ENCODE data around the gene SRD5A1.

Gene SRD5A1

GRCh38 chr5:6713274-6714225 is 80.3 kb downstream of the SRD5A1 start, which contains the start of gene TENT4A:
Gene TENT4A (plus strand): TSS chr5:6713432. CDS start chr5:6713984, 552 bp downstream.
- no peak for TF ChIP-seq GATA3 (IDR thresholded peaks at IDR 0.05; ENCODE audit: low read depth, low read length)
- no peak for TF ChIP-seq GATA2 (IDR thresholded peaks at IDR 0.05; ENCODE audit: low read depth, low read length)

DNA sequence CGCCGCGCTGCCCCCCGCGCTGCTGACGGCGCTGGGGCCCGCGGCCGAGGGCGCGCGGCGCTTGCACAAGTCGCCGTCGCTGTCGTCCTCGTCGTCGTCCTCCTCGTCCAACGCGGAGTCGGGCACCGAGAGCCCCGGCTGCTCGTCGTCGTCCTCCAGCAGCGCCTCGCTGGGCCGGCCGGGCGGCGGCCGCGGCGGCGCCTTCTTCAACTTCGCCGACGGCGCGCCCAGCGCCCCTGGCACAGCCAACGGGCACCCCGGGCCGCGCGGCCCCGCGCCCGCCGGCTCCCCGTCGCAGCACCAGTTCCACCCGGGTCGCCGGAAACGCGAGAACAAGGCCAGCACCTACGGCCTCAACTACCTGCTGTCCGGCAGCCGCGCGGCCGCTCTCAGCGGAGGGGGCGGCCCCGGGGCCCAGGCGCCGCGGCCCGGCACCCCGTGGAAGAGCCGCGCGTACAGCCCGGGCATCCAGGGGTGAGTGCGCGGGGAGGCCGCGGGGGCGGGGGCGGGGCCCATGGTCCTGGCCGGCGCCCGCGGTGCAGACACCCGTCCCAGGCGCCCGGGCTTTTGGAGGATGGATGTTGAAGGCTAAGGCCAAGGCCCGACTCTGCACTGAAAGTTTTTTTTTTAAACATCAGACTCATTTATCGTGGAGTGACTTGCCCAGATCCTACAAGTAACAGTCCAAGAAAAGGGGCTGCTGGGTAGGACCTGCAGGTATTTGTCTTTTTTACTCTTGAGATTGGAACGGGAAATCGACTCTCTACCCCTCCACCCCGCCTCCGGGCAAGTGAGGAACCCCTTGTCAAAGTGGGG is 81.2 kb downstream of the SRD5A1 start:
- TF ChIP-seq GATA3 (IDR thresholded peaks at IDR 0.05; ENCODE audit: low read depth, low read length): no peak
- TF ChIP-seq GATA2 (IDR thresholded peaks at IDR 0.05; ENCODE audit: low read depth, low read length): no peak

DNA sequence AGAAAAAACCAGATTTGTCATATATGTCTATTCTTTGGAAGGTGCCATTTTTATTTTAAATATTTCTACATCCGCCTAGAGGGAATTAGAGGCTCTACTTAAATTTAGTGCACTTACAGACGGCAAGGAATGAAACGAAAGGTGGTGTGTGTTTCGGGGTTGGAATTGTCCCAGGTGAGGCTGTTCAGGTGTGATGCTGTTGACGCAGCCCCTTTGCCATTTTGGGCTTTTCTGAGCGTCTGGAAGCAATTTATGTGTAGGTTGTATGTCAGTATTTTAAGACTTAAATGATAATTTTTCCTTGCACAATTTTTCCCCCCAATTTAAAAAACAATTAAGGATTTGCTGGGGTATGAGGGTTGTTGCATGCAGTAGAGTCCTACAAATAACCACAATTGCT is 82.0 kb downstream of the SRD5A1 start:
- TF ChIP-seq GATA3 (IDR thresholded peaks at IDR 0.05; ENCODE audit: low read depth, low read length): no peak
- no peak for TF ChIP-seq GATA2 (IDR thresholded peaks at IDR 0.05; ENCODE audit: low read depth, low read length)

DNA sequence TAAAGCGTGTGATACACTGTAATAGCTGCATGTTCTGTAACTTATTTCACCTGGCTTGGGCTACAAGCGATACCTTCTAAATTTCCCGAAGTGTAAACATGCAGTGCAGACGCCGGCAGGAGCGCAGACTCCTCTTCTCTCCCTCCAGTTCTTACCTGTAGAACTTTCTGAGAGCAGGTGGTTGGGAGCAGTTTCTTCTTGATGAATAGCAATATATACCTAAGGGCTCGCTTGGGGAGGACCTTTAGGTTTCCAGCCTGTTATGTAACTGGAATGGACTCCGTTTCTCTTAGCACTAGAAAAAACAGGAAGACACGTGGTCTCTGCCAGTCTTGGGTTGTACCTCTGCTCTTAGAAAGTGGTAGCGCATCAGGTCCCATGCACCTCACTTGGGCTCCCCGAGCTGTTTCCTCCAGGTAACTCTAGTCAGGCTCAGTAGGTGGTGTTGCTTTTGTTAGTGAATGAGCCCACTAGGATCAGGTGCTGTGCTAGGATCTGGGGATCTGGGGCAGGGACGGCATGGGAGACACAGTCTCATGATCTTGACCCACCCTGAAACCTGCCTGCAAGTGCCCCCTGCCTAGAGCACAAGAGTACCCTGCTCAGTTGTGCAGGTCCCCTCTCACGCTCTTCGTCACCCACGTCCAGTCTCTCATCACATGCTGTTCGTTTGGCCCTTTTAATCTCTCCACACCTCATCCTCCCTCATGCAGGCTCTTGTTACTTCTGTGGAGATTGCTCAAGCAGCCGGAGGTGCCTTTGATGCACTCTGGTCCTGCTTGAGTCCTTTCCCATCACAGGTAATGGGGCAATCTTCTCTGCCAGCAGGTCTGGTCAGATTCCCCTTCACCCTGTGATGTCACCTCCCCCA is 82.8 kb downstream of the SRD5A1 start:
- TF ChIP-seq GATA3 (IDR thresholded peaks at IDR 0.05; ENCODE audit: low read depth, low read length) (no peak), GATA2 (IDR thresholded peaks at IDR 0.05; ENCODE audit: low read depth, low read length) (no peak)

DNA sequence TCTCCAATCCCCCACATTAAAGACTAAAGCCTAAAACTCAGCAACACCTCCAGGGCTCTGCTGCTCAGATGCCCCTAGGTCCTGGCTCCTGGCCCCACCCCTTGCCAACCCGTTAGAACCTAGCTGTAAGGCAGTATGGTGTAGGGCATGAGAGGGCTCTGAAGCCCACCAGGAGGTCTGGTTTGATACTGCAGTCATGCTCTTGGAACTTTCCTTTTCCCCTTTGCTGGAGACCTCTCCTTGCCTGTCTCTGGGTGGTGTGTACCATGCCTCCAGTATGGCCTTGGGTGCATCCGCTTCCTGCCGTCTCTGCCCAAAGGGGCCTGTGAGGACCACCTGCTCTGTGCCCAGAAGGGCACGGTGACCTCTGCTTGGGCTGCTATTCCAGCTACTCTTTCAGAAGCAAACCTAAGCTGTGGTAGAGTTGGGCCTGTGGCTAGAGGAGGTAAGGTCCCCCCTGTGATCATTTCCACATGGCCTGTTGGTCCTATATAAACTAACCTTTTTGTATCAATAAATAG is 83.4 kb downstream of the SRD5A1 start:
- no peak for TF ChIP-seq GATA3 (IDR thresholded peaks at IDR 0.05; ENCODE audit: low read depth, low read length)
- no peak for TF ChIP-seq GATA2 (IDR thresholded peaks at IDR 0.05; ENCODE audit: low read depth, low read length)

DNA sequence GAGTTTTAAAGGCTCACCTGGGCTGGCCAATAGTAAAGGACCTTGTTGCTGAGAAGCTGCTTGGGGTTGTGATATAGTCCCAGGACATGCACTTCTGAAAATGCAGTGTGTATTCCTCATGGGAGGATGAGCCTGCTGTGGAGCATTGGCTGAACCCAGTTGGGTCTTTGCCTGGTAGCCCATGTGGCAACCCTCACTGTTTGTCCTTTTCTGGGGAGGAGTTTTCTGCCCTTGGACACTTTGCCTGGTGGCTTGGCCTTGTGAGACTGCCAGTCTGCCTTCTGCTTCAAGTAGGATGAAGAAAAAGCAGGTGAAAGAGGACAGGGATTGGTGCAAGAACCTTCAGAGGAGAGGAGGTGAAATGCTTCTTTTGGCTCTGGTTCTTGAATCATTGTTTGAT is 84.0 kb downstream of the SRD5A1 start:
- TF ChIP-seq GATA3 (IDR thresholded peaks at IDR 0.05; ENCODE audit: low read depth, low read length): no peak

DNA sequence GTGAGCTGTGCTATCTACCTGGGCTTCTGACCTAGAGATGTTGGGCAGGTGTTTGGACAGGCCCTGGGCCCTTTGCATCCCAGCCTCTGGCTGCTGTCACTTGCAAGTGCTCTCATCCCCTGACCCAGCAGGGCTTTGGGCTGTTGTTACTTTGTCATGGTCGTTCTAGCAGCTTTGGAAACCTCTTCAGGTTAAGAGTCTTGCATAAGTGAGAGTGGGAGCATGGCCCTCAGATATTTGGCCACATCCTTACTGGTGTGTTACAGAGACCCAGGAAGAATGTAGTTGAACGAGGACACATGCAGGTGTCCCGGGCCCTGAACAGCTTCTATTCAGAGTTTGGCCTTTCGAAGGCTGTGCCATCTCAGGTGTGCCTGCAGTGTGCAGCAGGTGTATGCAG is 84.4 kb downstream of the SRD5A1 start:
- TF ChIP-seq GATA3 (IDR thresholded peaks at IDR 0.05; ENCODE audit: low read depth, low read length): no peak
- no peak for TF ChIP-seq GATA2 (IDR thresholded peaks at IDR 0.05; ENCODE audit: low read depth, low read length)

DNA sequence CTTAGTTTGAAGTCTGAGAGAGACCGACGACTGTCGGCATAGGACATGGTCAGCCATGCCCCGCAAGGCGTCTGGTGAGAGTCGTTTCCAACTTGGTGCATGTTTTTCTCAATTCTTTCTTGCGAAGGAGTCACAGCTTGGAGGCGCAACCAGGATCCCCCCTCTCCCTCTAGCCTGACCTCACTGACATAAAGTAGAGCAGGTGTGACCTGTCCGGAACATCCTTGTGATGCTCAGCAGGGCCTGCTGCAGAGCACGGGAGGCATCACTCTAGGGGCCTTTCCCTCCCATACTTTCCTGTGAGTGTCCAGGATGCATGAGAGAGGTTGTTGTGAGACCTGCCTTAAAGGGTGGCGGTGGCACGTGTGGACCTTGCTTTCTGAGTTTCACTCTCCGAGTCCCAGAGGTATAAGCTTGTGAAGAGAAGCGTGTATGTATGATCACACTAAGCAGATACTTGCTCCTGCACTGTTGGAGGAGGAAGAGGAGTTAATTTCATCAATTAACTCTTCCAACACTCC is 85.0 kb downstream of the SRD5A1 start:
- no peak for TF ChIP-seq GATA2 (IDR thresholded peaks at IDR 0.05; ENCODE audit: low read depth, low read length)
- no peak for TF ChIP-seq GATA3 (IDR thresholded peaks at IDR 0.05; ENCODE audit: low read depth, low read length)

DNA sequence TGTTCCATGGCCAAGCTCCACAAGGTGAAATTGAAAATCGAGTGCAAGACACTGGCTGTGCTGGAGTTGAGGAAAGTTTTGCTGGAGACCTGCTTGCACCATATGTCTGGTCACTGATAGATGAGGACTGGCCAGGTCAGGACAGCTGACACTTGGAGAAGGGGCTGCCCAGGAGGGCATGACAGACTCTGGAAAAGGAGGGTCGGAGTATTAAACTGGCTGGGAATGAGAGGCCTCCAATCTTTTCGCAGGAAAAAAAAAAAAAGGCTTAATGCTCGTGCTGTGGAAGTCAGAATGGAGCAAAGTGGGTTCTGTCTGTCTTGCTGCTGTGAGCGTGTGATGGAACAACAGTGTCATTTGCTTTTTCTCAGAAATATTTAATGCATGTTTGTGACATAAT is 85.5 kb downstream of the SRD5A1 start:
- TF ChIP-seq GATA3 (IDR thresholded peaks at IDR 0.05; ENCODE audit: low read depth, low read length): no peak
- TF ChIP-seq GATA2 (IDR thresholded peaks at IDR 0.05; ENCODE audit: low read depth, low read length): no peak

- TF ChIP-seq GATA2 (IDR thresholded peaks at IDR 0.05; ENCODE audit: low read depth, low read length) (no peak), GATA3 (IDR thresholded peaks at IDR 0.05; ENCODE audit: low read depth, low read length) (no peak)
These were observed 86.2 kb downstream of the SRD5A1 start for GRCh38 chr5:6719417-6719816.

DNA sequence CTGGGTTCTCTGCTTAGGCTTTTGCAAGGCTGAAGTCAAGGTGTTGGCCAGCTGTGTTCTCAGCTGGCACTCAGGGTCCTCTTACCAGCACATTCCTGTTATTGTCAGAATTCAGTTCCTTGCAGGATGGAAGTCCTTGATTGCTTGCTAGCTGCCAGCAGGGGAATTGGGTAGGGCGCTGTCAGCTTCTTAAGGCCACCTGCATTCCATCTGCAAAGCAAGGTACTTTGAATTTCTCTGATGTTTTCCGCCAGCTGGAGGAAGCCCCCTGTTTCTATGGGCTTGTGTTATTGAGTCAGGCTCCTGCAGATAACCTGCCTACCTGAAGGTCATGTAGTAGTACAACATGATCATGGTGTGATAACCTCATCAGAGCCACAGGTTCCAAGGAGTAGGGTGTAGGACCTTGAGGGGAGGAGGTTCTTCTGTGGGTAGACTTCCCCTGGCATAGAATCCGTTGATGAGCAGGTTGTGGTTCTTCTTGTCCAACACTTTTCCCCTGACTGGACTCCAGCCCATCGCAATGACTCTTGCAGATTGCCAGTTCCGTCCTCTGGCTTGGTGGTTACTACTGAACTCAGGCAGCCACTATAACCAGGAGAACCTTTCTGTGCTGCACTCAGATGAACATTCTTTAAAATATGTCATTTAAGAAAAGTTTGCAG is 86.8 kb downstream of the SRD5A1 start:
- TF ChIP-seq GATA2 (IDR thresholded peaks at IDR 0.05; ENCODE audit: low read depth, low read length) (no peak), GATA3 (IDR thresholded peaks at IDR 0.05; ENCODE audit: low read depth, low read length) (no peak)

DNA sequence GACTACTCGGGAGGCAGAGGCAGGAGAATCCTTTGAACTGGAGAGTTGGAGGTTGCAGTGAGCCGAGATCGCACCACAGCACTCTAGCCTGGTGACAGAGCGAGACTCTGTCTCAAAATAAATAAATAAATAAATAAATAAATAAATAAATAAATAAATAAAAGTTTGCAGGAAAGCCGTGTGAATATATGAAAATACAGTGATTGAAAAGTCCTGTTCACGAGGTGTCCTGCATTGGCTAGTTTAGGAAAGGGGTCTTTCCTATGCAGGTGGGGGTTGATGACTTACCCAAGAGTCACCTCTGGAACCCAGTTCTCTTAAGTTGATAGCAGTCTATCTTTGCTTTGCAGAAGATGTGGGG is 87.3 kb downstream of the SRD5A1 start:
- TF ChIP-seq GATA3 (IDR thresholded peaks at IDR 0.05; ENCODE audit: low read depth, low read length) (no peak), GATA2 (IDR thresholded peaks at IDR 0.05; ENCODE audit: low read depth, low read length) (no peak)

- no peak for TF ChIP-seq GATA3 (IDR thresholded peaks at IDR 0.05; ENCODE audit: low read depth, low read length)
- TF ChIP-seq GATA2 (IDR thresholded peaks at IDR 0.05; ENCODE audit: low read depth, low read length): no peak
These were observed 88.2 kb downstream of the SRD5A1 start for GRCh38 chr5:6721442-6721841.

Measured in SH-SY5Y (cell line).